ENCODE results near the gene BRINP3.

Gene BRINP3

DNA sequence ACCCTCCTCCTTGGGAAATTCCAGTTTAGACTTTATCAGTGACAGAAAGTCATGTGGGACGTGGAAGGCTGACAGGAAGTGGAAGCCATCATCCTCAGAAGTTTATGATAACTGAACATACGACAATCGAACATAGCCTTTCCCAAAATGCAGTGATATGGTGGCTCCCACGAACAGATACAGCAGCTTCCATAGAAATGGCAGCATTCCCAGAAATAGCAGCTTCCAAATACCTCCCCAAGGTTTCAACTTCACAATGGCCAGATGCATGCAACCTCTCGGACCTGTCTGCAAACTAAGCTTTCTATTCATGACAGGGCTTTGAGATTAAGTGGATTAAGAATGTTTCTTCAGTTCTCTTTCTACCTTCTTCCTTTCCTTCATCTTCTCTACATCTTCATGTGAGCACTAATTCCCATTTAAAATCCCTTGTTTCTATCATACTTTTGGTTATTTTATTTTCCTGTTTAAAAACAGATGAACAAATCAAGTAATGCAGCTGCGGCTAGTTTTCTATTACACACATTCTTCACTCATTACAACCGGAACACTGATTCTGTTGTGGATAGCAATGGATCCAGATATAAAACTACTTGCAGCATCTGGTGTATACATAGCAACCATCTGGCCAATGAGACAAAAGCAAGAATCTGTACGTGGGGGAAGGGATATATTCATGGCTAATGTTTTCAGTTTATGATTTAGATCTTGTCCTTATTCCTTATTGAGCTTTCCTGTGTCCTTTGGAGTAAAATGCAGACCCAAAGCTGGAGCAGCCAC lies 304.8 kb downstream of the BRINP3 start:
- DNase-seq (ENCODE audit: low read depth): no peak
- no peak overlapping the region for H3K4me3 ChIP-seq (ENCODE audit: low read depth, low read length)
- TF ChIP-seq, protein P1, sequence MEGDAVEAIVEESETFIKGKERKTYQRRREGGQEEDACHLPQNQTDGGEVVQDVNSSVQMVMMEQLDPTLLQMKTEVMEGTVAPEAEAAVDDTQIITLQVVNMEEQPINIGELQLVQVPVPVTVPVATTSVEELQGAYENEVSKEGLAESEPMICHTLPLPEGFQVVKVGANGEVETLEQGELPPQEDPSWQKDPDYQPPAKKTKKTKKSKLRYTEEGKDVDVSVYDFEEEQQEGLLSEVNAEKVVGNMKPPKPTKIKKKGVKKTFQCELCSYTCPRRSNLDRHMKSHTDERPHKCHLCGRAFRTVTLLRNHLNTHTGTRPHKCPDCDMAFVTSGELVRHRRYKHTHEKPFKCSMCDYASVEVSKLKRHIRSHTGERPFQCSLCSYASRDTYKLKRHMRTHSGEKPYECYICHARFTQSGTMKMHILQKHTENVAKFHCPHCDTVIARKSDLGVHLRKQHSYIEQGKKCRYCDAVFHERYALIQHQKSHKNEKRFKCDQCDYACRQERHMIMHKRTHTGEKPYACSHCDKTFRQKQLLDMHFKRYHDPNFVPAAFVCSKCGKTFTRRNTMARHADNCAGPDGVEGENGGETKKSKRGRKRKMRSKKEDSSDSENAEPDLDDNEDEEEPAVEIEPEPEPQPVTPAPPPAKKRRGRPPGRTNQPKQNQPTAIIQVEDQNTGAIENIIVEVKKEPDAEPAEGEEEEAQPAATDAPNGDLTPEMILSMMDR (IDR thresholded peaks at IDR 0.05; ENCODE audit: low read depth, low read length, missing control alignments): no peak

DNA sequence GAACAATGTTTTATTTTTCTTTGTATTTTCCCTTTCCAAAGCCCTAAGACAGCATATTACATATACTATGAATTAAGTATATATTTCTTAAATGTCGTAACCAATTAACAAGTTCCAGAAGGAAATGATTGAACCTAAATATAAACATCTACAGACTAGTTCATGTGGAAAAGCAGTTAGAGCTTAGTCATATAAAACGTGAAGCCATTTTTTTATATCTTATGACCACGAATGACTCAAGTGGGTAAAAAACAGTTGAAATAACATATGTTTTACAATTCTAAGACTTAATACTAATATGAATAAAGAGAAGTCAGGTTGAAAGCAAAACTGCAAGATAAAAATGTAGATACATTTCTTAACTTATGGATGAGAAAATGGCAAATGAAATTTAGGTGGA lies 307.3 kb downstream of the BRINP3 start:
- H3K4me3 ChIP-seq (ENCODE audit: low read depth, low read length): no peak overlapping the region
- DNase-seq (ENCODE audit: low read depth): no peak
- TF ChIP-seq, protein P1 (IDR thresholded peaks at IDR 0.05; ENCODE audit: low read depth, low read length, missing control alignments): no peak

DNA sequence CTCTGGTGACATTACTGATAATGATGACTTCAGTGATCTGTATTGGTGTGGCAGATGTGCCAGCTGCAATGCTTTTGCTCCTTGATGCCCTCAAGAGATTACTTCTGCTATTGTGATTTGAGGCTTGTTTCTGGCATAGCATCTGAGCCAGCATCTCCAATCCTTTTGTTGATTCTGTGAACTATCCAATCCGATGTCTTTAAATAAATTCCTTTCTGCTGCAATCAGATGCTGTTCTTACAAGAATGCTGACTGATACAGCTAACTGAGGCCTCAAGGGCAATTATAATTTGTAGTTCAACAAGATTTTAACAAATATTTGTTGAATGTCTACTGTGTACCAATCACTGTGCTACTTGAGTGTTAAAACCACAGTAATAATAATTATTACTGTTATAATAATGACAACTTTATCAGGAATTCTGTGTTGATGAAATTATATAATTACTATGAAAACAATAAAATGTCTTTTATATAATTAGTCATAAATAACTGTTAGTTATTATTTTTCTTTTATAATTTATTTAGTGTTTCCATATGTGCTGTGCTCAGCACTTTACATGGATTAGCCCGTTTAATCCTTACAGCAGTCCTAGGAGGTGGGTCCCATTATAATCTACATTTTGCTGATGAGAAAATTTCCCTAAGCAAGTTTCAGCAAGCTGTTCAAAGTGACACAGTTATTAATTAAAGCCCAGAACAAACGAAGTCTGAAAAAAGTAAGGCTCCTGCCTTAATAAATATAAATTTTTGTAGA lies 308.2 kb downstream of the BRINP3 start:
- no peak overlapping the region for H3K4me3 ChIP-seq (ENCODE audit: low read depth, low read length)
- no peak for DNase-seq (ENCODE audit: low read depth)
- TF ChIP-seq, protein P1 (IDR thresholded peaks at IDR 0.05; ENCODE audit: low read depth, low read length, missing control alignments): no peak

DNA sequence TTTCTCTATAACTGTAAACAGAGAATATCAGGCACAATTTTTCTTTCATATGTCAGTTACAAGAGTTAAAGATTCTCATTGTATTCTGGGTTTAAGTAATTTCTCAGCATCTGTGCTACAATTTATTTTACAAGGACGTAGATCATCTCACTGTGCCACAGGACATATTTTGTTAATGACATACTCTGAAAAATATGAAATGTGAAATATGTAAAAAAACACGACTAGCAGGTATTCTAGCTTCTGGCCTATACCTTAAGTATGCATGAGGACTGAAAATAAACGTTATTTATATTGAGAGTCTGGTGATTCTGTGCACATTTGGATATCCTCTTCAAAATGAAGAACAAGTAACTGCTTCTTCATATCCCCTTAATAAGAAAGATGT lies 308.8 kb downstream of the BRINP3 start:
- TF ChIP-seq, protein P1 (IDR thresholded peaks at IDR 0.05; ENCODE audit: low read depth, low read length, missing control alignments): no peak
- no peak for DNase-seq (ENCODE audit: low read depth)
- H3K4me3 ChIP-seq (ENCODE audit: low read depth, low read length): no peak overlapping the region

DNA sequence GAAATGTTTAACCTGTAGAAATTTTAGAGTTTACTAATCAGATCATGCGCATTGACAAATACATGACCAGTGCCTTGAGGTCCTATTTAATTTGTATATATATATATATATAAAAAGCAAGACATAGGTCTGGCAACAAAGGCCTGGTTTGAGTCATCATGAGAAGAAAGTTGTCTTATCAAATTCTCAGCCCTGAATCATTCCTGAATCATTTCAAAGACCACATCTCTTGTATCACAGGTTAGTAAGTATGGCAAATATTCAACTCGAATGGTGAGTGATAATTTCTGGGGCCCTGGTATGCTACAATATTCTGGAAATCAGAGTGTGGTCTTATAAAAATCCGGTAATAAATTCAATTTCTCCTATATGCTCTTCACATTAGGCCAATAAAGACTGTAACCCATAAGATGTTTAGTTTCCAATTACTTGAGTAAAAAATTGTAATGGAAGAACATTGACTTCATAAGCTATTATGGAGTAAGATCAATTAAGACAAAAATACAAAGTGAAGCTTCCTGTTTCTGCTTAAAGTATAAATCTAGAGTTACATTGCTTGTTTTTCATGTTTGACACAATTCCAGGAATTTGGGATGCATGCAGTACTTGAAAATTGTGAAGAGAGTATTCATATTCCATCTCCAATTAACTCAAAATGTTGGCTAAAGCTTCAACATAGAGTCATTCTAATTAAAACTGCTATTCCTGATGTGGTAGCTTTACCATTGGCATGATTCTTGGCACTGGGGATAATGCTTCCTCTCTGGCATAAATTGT lies 309.4 kb downstream of the BRINP3 start:
- TF ChIP-seq, protein P1 (IDR thresholded peaks at IDR 0.05; ENCODE audit: low read depth, low read length, missing control alignments): no peak
- DNase-seq (ENCODE audit: low read depth): no peak
- no peak overlapping the region for H3K4me3 ChIP-seq (ENCODE audit: low read depth, low read length)

DNA sequence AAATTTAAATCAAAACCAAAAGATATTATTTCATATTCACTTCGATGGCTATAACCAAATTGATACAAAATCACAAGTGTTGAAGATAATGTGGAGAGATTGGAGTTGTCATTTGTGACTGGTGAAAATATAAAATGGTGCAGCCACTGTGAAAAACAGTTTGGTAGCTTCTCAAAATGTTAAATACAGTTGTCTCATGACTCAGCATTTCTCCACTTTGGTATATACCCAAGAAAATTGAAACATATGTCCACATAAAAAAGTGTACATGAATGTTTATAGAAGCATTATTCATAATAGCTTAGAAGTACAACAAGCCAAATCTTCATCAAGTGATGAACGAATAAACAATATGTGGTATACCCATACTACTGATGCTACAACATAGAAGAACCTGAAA lies 318.5 kb downstream of the BRINP3 start:
- H3K4me3 ChIP-seq (ENCODE audit: low read depth, low read length): no peak overlapping the region
- DNase-seq (ENCODE audit: low read depth): no peak
- TF ChIP-seq, protein P1 (IDR thresholded peaks at IDR 0.05; ENCODE audit: low read depth, low read length, missing control alignments): no peak

Data from GM12864 (cell line).